GM21737 (cell line): ENCODE data around the gene ALKBH3.

Source experiments
- ATAC-seq: cut with Tn5 transposase; IDR thresholded peaks from one replicate; pipeline ENCODE4 v1.9.1; 2021; ENCODE audit warnings: mild to moderate bottlenecking, moderate library complexity; ENCODE audit not compliant: unreplicated experiment

Gene ALKBH3

GRCh38 chr11:43936076-43936475 lies 55.4 kb downstream of the ALKBH3 start:
- no peak for ATAC-seq

- no peak for ATAC-seq
Observed at GRCh38 chr11:43937434-43938411, 57.1 kb downstream of the ALKBH3 start.

DNA sequence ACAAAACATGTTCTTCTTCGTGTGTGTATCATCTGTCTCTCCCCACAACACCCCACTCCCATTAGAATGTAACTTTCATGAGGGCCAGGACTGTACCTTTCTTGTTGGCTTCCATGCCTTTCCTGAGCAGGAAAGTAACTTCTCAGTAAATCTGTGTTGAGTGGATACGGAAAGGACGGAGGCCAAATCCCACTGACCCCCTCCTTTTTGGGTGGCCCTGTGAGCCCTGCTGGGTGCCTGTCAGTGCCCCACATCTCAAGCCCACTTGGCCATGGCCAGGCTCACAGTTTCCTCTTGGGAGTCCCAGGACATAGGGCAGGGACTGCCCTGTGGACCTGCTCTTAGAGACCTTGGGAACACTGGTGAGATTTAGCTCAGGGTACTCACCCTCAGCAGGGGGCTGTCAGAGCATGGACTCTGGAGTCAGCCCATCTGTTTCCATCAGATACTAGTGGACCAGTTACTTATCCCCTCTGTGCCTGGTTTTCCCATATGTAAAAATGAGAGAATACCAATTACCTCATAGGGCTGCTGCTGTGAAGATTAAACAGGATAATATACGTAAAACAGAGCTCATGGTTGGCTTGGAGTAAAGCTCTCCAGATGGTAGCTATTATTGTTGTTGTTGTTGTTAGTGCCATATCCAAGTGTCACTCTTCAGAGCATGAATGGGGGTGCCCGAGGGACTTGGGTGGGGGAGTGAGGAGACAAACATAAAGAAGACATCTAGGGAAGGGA lies 60.8 kb downstream of the ALKBH3 start:
- no peak for ATAC-seq

GRCh38 chr11:43942662-43943371 lies 62.2 kb downstream of the ALKBH3 start:
- no peak for ATAC-seq

DNA sequence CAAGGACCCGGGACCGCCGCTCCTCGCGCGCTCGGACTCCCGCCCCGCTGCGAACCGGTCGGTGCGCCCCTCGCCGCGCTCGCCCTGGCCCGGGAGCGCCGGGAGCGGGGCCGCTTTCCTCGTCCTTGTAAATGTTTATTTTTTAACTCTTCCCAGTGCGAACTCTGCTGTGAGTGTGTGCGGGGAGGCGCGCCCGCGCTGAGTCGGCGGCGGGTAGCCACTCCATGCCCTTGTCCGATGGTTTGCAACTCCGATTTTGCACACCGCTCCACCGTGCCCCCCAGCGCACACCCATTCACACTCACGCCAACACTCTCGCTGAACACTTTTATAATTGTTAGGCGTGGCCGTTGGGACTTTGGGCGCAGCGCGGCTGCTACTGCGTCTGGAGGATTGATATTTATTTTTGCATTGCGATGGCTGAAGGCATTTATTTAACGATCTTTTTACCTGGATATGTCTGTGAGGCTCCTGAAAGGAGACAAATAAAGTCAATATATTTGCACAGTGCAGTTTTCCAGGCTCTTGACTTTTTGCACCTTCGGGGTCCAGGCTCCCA lies 62.8 kb downstream of the ALKBH3 start:
- ATAC-seq, result no peak

DNA sequence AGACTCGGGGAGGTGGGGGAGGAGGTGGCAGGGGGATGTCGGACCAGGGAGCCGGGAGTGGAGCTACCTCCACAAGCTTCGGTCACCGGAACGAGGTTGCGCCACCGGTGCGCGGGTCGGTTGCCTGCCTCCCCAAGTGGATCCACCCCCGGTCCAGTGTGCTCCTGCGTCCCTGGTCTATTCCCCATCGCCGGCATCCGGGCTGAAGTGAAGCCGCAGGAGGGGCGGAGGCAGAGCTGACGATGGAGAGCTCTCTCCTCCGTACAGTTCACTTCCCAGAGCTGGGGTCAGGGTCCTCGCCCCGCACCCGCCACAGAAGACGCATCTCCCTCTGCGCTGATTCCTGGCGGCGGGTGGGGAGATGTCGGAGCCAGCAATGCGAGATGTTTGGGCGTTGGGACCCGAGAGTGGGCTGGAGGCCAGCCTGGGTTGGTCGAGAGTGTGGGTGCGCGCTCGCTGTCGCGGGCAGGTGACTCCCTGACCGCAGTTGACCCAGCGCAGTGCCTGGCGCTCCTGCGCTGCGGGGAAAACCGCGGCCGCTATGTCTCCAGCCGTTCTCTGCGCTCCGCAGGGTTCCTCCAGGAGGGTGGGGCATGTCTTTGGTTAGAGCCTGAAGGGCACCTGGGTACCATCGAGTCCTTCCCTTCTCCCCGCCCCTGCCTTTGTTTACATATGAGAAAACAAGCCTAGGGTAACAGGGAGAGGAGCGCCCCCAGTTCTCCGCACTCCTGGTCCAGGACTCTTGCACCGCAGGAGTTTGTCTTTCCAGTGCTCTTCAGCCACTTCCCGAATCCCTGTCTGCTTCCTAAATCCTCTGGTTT lies 63.5 kb downstream of the ALKBH3 start:
- ATAC-seq, result no peak

DNA sequence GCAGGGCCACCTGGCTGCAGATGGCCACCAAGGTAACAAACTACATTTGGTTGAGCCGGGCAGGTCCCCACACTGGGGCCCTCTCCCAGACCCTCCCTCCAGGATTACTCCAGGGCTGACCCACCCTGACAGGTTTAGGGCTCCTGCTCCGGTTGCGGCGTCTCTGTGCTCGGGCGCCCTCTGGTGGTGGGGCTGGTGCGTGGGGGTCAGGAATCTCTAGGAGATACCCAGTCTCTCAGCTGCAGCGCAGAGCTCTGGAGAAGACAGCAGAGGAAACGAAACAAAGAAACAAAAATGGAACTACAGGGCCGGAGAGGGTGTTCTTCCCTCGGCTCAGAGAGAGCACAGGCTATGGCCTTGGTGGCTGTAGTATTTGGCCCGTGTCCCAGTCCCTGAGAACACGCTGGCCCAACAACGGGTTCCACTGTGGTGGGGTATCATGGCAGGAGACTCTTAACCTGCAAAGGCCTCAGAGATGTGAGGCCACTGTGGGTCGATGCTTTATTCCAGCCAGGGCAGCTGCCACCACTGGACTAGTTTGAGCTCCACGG lies 64.2 kb downstream of the ALKBH3 start:
- no peak for ATAC-seq

GRCh38 chr11:43947003-43947500 lies 66.4 kb downstream of the ALKBH3 start:
- ATAC-seq, result no peak

GRCh38 chr11:43947815-43948214 lies 67.2 kb downstream of the ALKBH3 start:
- no peak for ATAC-seq

DNA sequence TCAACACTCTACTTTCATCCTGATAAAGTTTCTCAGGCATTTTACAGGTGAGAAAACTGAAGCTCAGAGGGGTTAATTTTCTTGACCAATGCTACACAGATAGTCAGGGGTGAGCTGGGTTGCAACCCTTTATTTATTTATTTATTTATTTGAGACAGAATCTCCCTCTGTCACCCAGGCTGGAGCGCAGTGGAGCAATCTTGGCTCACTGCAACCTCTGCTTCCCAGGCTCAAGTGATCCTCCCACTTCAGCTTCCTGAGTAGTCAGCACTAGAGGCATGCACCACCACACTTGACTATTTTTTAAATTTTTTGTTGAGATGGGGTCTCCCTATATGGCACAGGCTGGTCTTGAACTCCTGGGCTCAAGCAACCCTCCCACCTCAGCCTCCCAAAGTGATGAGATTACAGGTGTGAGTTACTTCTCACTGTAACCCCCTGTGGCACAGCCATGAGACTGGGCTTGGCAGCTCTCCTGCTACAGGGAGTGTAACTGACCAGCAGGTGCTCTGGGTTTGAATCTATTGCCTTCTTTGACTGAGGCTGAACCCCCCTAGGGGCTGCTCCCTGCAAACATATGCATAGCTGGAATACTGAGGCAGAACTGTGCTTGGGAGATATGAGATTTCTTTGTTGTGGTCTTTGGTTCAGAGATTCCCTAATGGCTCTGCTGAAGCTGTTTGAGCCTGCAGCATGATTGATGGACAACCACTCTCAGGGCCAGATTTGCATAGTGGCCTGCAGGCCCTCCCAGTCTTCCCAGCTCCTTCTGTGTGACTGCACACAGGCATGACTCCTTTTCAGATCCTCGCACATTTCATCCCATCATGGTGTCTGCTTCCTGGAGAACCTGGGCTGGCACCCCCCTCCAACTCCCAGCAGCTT lies 68.0 kb downstream of the ALKBH3 start:
- no peak for ATAC-seq

DNA sequence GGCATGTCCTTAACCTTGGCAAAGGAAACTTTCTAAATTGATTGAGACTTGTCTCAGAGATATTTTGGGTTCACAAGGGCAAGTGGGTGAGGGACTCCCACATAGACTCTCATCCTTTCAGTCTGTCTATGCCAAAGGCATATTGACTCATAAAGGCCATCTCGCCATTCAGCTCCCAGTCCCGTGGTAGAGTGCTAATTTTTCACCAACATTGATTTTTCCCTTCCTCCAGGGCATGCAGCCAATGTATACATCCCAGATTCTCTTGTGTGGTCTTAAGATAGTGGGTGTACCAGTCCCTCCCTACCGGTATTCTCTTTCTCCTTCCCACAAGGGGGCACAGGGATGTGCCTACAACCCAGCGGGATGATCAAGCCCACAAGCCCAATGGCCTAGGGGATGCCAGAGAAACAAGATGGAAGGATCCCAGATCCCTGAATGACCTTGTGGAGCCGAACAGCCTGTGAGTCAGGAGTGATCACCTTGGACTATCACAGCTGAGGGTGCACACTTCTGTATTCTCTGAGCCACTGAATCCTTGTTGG lies 69.8 kb downstream of the ALKBH3 start:
- ATAC-seq, result no peak

DNA sequence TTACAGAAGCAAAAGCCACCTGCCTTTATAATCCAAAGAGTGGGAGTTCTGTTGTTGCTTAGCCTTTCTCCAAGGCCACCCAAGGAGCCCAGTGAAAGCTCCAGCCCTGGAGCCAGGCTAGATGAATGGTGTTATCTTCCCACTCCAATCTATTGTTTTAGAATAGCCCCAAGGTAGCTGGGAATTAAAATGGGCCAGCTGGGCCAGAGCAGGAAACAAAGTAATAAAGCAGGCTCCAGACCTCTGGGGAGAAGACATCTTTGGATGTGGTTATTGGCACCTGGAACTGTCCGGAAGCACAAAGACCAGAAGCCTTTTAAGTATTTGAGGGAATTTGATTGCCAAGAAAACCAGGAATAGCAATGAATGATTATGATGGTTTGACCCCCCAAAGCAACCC lies 70.6 kb downstream of the ALKBH3 start:
- ATAC-seq, result no peak

- no peak for ATAC-seq
Observed at GRCh38 chr11:43952020-43952400, 71.4 kb downstream of the ALKBH3 start.

DNA sequence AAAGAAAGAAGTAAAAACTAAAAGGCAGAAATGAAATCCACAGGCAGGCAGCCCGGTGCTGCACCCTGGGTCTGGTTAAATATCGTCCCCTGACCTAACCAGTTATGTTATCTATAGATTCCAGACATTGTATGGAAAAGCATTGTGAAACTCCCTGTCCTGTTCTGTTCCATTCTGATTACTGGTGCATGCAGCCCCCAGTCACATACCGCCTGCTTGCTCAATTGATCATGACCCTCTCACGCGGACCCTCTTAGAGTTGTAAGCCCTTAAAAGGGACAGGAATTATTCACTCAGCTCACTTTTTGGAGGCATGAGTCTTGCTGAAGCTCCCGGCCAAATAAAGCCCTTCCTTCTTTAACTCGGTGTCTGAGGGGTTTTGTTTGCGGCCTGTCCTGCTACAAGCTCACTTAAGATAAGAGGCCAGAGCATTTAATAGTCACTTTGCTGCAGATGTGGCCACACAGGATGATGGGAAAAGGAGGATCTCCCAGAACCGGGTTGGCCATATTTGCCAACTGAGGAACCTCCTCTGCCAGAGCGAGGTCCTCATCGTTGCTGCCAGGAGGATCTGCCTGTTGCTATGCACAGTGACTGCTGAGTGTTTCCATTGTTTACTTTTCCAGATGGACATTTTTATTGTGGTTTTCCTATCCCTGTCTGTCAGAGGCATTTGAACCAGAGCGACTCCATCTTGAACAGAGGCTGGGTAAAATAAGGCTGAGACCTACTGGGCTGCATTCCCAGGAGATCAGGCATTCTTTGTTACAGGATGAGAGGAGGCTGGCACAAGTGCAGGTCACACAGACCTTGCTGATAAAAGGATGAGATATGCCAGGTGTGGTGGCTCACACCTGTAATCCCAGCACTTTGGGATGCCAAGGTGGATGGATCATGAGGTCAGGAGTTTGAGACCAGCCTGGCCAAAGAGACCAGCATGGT lies 72.0 kb downstream of the ALKBH3 start:
- no peak for ATAC-seq

- ATAC-seq, result no peak
Observed at GRCh38 chr11:43953521-43953920, 72.9 kb downstream of the ALKBH3 start.

DNA sequence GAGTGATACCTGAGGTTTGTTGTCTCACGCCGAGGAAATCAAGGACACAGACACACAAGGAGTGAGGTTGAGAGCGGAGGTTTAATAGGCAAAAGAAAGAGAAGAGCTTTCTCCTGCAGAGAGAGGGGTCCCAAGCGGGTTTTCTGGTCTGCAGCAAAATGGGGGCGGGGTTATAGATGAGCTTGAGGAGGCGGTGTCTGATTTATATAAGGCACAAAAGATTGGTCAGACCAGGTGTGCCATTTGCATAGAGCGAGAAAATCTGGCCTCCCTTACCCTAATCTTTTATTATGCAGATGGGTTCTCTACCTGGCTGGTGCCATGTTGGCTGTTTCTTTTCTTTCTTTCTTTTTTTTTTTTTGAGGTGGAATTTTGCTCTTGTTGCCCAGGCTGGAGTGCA lies 73.6 kb downstream of the ALKBH3 start:
- ATAC-seq, result no peak

- no peak for ATAC-seq
Observed at GRCh38 chr11:43955381-43956118, 74.9 kb downstream of the ALKBH3 start.
